ENCODE data around the gene LAMA4.

- no peak for TF ChIP-seq CTCF (IDR thresholded peaks at IDR 0.05)
- TF ChIP-seq ELK1 (IDR thresholded peaks at IDR 0.05; ENCODE audit: low read depth, low read length): no peak
- TF ChIP-seq GATA3 (IDR thresholded peaks at IDR 0.05; ENCODE audit: borderline replicate concordance): no peak
- TF ChIP-seq RNF2 (IDR thresholded peaks at IDR 0.05; ENCODE audit: borderline replicate concordance, low read depth): no peak
- no peak for TF ChIP-seq SREBF2 (IDR thresholded peaks at IDR 0.05)
- TF ChIP-seq POLR2A (IDR thresholded peaks at IDR 0.05; ENCODE audit: low read length): no peak
- no peak for TF ChIP-seq REST (IDR thresholded peaks at IDR 0.05)
Measured at GRCh38 chr6:112253841-112254816, at the start of gene LAMA4.

Measured in A549 (cell line).